Mucosa of descending colon (tissue), 3 donors: Measurements from ENCODE around the gene DOCK4. TPM values are rescaled to one million over a fixed set of nuclear protein-coding genes. Genes with fewer than 3 reads are reported as not detected.
"Not testable (repeated sequence)": the region's sequence is repeated elsewhere in the genome, so short reads cannot be mapped to it uniquely, and the experiment has no call there.

Experiments
- ATAC-seq: fragments of 200-7000 bp; cut with Tn5 transposase; one replicate; pipeline ENCODE4 v1.9.1; 2020; ENCODE audit warnings: mild to moderate bottlenecking, moderate library complexity
- DNase-seq, 3 donors: peaks; one replicate each; pipeline ENCODE4 v3.0.0-alpha.2; 2020
- H3K36me3 ChIP-seq: fragments of 200-600 bp; one replicate; pipeline ENCODE4 v1.8.0; 2021; ENCODE audit warnings: low read depth, mild to moderate bottlenecking
- H3K4me1 ChIP-seq: fragments of 200-600 bp; one replicate; pipeline ENCODE4 v1.8.0; 2021; ENCODE audit warnings: low read depth, mild to moderate bottlenecking
- H3K4me3 ChIP-seq: fragments of 200-600 bp; one replicate; pipeline ENCODE4 v1.8.0; 2021; ENCODE audit warnings: mild to moderate bottlenecking
- H3K9me3 ChIP-seq: fragments of 200-600 bp; one replicate; pipeline ENCODE4 v1.8.0; 2021; ENCODE audit warnings: mild to moderate bottlenecking
- CTCF ChIP-seq: fragments of 200-600 bp; IDR thresholded peaks from one replicate; pipeline ENCODE4 v1.8.0; 2022; ENCODE audit warnings: antibody characterized with exemption, mild to moderate bottlenecking
- intact Hi-C, 2 donors: fragments of 100-400 bp; cut with DNase I in 1 of 2; cut with micrococcal nuclease in 1 of 2; formaldehyde crosslinking; loops; one replicate each; pipeline versions ENCODE4 v1.11.0 to v1.11.1; 2022; cut with DNase I, micrococcal nuclease
- total RNA-seq, 3 donors: library from RNA; stranded (reverse); fragmentation: NEBNext Ultra II Directional in 2 of 3; extraction: Animal tissue kit (Norgen Biotek cat#: 25700) in 2 of 3; gene quantifications; one replicate each; pipeline versions ENCODE4 v1.2.1 to v1.2.4, GENCODE V29; 2021 to 2023
- donor health status: DM: no; HTN: no; CAD: no; lungs with moderate emphysema.
- donor health status: DM: no; HTN: no; CAD: no.
- donor health status: DM: no; HTN: yes; CAD: no.

DOCK4 gene
- total RNA-seq, 3 donors from 2014 or later: 9.2 to 18.4 (median 12.7) TPM

- intact Hi-C loops: no loop called here
- no peaks in the 10 kb centered on the region for H3K36me3 ChIP-seq
- ATAC-seq (no peak), DNase-seq (no peak)
- no peak overlapping the region for H3K4me3 ChIP-seq
- no peak for TF ChIP-seq CTCF
- peaks cover 4% of the 10 kb centered on the region for H3K4me1 ChIP-seq
- H3K9me3 ChIP-seq: no peaks in the 10 kb centered on the region
Measured at GRCh38 chr7:112252141-112252540, 45.9 kb upstream of the DOCK4 start.

- H3K36me3 ChIP-seq, intact Hi-C loops, H3K4me1 ChIP-seq, H3K9me3 ChIP-seq, DNase-seq, ATAC-seq, H3K4me3 ChIP-seq: not testable (repeated sequence)
Measured at GRCh38 chr7:112249967-112250366, 43.8 kb upstream of the DOCK4 start.

- no peak for ATAC-seq
- Histone ChIP-seq H3K36me3 (no peaks in the 10 kb centered on the region), H3K9me3 (no peaks in the 10 kb centered on the region), H3K4me3 (no peak overlapping the region), H3K4me1 (no peaks in the 10 kb centered on the region)
- intact Hi-C loops: no loop called here
- TF ChIP-seq CTCF: no peak
- no peak for DNase-seq
Measured at GRCh38 chr7:112248598-112248997, 42.4 kb upstream of the DOCK4 start.

- Histone ChIP-seq H3K4me3 (no peak overlapping the region), H3K9me3 (no peaks in the 10 kb centered on the region), H3K4me1 (no peaks in the 10 kb centered on the region), H3K36me3 (no peaks in the 10 kb centered on the region)
- ATAC-seq: peak; percentile 19
- intact Hi-C loops: no loop called here
- DNase-seq: no peak
- TF ChIP-seq CTCF: no peak
Measured at GRCh38 chr7:112238852-112239610, 32.8 kb upstream of the DOCK4 start.

GRCh38 chr7:112238330-112238729 lies 32.1 kb upstream of the DOCK4 start:
- Histone ChIP-seq H3K9me3 (no peaks in the 10 kb centered on the region), H3K36me3 (no peaks in the 10 kb centered on the region), H3K4me1 (no peaks in the 10 kb centered on the region), H3K4me3 (no peak overlapping the region)
- no peak for ATAC-seq
- intact Hi-C loops: no loop called here
- no peak for DNase-seq
- TF ChIP-seq CTCF: no peak

GRCh38 chr7:112236597-112236996 lies 30.4 kb upstream of the DOCK4 start:
- H3K36me3 ChIP-seq: no peaks in the 10 kb centered on the region
- no peaks in the 10 kb centered on the region for H3K9me3 ChIP-seq
- DNase-seq (no peak), ATAC-seq (no peak)
- TF ChIP-seq CTCF: no peak
- no peaks in the 10 kb centered on the region for H3K4me1 ChIP-seq
- no peak overlapping the region for H3K4me3 ChIP-seq
- intact Hi-C loops: no loop called here
